ENCODE results near the gene NUP133.

DNA sequence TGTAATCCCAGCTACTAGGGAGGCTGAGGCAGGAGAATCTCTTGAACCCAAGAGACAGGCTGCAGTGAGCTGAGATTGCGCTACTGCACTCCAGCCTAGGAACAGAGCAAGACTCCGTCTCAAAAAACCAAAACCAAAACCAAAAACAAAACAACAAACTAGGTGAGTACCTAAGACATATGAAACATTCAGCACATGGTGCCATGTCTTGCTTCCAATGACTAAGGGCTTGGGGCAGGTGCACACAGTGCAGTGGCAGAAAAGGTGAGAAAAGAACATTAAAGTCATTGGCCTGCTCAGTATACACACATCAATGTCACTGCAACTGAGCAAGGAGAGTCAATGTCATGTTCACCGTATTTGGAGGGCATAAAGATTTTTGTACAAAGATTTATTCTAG lies 70.1 kb downstream of the NUP133 start:
- TF ChIP-seq, protein P1, sequence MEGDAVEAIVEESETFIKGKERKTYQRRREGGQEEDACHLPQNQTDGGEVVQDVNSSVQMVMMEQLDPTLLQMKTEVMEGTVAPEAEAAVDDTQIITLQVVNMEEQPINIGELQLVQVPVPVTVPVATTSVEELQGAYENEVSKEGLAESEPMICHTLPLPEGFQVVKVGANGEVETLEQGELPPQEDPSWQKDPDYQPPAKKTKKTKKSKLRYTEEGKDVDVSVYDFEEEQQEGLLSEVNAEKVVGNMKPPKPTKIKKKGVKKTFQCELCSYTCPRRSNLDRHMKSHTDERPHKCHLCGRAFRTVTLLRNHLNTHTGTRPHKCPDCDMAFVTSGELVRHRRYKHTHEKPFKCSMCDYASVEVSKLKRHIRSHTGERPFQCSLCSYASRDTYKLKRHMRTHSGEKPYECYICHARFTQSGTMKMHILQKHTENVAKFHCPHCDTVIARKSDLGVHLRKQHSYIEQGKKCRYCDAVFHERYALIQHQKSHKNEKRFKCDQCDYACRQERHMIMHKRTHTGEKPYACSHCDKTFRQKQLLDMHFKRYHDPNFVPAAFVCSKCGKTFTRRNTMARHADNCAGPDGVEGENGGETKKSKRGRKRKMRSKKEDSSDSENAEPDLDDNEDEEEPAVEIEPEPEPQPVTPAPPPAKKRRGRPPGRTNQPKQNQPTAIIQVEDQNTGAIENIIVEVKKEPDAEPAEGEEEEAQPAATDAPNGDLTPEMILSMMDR (IDR thresholded peaks at IDR 0.05; ENCODE audit: low read depth, low read length, missing input control): no peak
- no peak for TF ChIP-seq TAF1 (conservative IDR thresholded peaks at IDR 0.05)
- TF ChIP-seq, protein P2, sequence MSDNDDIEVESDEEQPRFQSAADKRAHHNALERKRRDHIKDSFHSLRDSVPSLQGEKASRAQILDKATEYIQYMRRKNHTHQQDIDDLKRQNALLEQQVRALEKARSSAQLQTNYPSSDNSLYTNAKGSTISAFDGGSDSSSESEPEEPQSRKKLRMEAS (IDR thresholded peaks at IDR 0.05): no peak
- no peak for TF ChIP-seq NR2F2 (IDR thresholded peaks at IDR 0.05)
- TF ChIP-seq HNF4A (conservative IDR thresholded peaks at IDR 0.05): no peak
- TF ChIP-seq JUND (IDR thresholded peaks at IDR 0.05): no peak
- no peak for TF ChIP-seq ZBTB33 (IDR thresholded peaks at IDR 0.05)

Measured in liver (tissue), 3 donors.